NCI-H526 treated with DMSO at 0.1 percent for 48 hours (cell line): ENCODE results near the gene RPP38.

Source experiments
- DNase-seq: peaks from one replicate; lab custom pipeline; 2025; lab: John Stamatoyannopoulos, UW

The RPP38 gene

DNA sequence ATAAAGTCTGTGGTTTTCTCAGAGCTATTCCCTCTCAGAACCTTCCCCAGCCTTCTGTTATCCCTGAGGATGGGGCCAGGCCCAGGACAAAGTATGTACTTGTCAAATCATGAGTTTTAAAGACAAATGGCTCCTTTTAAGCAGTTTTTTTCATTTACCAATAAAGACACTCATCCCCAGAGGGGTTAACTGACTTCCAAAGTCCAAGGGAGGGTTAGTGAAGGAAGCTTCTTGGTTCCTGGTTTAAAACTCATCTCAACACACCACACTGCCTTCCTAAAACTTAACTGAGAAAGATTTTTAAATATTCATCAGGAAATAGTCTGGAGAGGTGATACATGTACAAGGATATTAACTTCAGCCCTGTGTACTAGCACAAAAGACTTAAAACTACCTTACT, 55.4 kb downstream of the RPP38 start:
- no peak for DNase-seq
